ENCODE results near the gene ZNF195. TPM values are rescaled to one million over a fixed set of nuclear protein-coding genes. Genes with fewer than 3 reads are reported as not detected.
A peak's percentile ranks its signal among the peaks of the same experiment; 100 is the strongest.
"Not testable (repeated sequence)": the region's sequence is repeated elsewhere in the genome, so short reads cannot be mapped to it uniquely, and the experiment has no call there.

ZNF195 gene
- total RNA-seq, 1 donor from 2014 or later: 45.7 TPM

GRCh38 chr11:3357994-3358676 is 20.8 kb downstream of the ZNF195 start:
- FAIRE-seq (no peak), DNase-seq (ENCODE audit: low spot score in 2 of 2) (no peak)

DNA sequence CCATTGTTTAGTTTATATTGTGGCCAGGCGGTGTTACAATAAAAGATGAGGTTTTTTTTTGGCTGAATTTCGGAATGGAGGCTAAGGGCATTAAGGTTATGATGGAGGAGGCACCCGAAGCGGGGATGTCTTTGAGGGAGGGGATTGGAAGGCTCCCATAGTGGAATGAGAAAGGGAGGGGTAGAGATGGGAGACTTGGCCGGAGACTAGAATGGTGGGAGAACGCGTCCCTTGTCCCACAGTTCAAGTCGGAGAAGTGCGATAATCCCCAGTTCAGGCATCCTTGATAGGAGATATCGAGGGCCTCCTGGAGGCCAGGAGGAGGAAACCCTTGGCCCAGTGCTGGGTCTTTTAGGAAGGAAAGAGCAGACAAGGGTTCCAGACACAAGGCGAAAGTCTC is 21.6 kb downstream of the ZNF195 start:
- no peak for FAIRE-seq
- no peak for DNase-seq (ENCODE audit: low spot score in 2 of 2)

DNA sequence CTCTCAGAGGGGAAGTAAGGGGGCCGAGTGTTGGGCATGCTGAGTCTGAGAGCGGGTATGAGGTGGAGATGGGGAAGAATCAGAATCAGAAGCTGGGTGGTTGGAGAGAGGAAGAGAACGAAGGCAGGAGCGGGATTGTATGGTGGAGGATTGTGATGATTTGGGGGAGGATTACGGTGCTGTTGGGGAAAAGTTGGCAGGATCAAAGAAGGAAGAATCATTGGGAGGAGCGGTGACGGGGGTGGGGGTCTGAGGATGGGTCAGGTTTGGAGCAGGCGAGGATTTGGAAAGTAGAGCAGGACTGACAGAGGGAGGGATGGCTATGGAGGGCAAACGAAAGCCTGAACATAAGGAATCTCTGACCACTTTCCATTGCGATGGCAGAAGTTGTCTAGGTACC is 22.1 kb downstream of the ZNF195 start:
- FAIRE-seq (no peak), DNase-seq (ENCODE audit: low spot score in 2 of 2) (no peak)

DNA sequence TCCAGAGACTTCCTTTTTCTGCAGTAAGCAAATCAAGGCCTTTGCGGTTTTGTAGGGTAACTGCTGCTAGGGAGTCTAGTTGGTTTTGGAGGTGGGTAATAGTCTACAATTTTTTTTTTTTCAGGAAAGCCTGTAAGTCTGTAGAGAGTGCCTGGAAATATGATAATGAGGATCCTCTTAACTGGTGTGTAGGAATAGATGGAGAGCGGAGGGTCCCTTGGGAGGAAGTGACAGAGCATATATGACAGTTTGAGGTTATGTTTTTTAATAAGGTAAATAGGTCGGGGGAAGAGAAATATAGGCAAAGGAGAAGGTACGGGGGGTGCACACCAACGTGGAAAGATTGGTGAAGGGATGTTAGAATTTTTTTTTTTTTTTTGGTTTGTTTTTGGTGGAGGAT is 25.9 kb downstream of the ZNF195 start:
- DNase-seq (ENCODE audit: low spot score in 2 of 2): no peak
- no peak for FAIRE-seq

GRCh38 chr11:3347127-3347526 is 31.8 kb downstream of the ZNF195 start:
- FAIRE-seq: no peak
- DNase-seq (ENCODE audit: low spot score in 2 of 2): no peak

- DNase-seq (ENCODE audit: low spot score in 2 of 2) (no peak), FAIRE-seq (no peak)
These were observed 32.4 kb downstream of the ZNF195 start for GRCh38 chr11:3346587-3346986.

GRCh38 chr11:3345736-3346135 is 33.2 kb downstream of the ZNF195 start:
- DNase-seq (ENCODE audit: low spot score in 2 of 2) (no peak), FAIRE-seq (no peak)

- DNase-seq (ENCODE audit: low spot score in 2 of 2): no peak
- FAIRE-seq: no peak
These were observed 34.4 kb downstream of the ZNF195 start for GRCh38 chr11:3344327-3345174.

DNA sequence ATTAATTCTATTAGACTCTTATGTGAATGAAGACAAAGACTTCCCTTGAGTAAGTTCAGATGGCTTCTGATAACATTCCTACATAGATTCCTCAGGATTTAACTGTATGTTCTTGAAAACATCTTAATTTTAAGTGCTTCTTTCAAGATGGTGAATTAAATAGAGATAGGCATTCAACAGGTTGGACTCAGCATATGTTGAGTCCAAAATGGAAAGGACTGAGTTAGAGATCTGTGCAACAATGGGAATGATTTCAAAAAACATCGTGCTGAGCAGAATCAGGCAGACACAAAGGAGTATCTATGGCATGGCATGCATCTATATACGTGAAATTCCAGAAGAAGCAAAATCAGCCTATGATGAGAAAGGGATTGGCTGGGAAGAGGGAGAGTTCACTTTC is 36.2 kb downstream of the ZNF195 start:
- DNase-seq (ENCODE audit: low spot score in 2 of 2) (no peak), FAIRE-seq (no peak)

DNA sequence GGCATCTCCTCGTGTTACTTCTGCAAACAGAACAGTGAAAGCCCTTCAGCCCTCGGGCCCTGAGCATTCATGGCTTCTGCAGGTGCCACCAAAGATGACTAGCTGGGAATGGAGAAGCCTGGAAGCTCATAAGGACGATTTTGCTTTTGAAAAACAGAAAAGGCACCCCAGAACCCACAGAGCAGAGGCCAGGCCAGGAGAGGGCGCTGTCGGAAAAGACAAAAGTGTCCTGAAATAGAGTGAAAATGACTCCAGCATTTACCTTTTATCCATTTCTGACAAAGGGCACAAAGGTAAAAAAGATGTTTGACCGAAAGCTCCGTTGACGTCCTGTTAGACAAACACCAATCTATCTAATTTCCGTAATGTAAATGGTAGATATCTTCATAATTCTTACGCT is 37.6 kb downstream of the ZNF195 start:
- DNase-seq (ENCODE audit: low spot score in 2 of 2) (peak in 1 of 2 donors; percentile 28), FAIRE-seq (no peak)

- FAIRE-seq: no peak
These were observed 38.9 kb downstream of the ZNF195 start for GRCh38 chr11:3340025-3340424.

DNA sequence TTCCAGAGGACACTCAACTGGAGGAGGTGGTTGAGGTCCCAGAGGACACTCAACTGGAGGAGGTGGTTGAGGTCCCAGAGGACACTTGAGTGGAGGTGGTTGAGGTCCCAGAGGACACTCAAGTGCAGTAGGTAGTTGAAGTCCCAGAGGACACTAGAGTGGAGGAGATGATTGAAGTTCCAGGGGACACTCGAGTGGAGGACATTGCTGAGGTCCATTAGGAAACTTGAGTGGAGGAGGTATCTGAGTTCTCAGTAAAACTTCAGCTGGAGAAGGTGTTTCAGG is 39.7 kb downstream of the ZNF195 start:
- FAIRE-seq (no peak), DNase-seq (ENCODE audit: low spot score in 2 of 2) (no peak)

More at GRCh38 chr11:3340025-3340424, 38.9 kb downstream of the ZNF195 start:
- DNase-seq (ENCODE audit: low spot score in 2 of 2): no peak

DNA sequence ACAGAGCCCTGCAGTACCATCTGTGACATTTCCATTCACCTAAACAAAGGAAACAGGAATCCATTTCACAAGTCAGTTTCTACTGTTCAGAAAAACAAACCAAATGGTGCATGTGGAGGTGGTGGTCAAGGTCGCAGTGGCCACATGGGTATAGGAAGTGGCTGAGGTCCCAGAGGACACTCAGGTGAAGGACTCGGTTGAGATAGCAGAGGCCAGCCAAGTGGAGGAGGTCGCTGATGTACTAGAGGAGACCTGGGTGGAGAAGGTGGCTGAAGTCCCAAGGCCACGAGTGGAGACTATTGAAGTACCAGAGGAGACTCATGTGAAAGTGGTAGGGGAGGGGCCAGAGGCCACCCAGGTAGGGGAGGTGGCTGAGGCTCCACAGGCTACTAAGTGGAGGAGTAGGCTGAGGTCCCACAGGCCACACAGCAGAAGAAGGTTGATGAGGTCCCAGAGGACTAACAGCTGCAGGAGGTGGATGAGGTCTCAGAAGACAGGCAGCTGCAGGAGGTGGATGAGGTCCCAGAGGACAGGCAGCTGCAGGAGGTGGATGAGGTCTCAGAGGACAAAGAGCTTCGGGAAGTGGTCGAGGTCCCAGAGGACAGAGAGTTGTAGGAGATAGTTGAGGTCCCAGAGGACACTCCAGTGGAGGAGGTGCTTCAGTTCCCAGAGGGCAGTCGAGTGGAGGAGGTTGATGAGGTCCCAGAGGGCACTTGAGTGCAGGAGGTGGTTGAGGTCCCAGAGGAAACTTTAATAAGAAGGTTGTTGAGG is 40.2 kb downstream of the ZNF195 start:
- DNase-seq (ENCODE audit: low spot score in 2 of 2) (no peak), FAIRE-seq (no peak)

DNA sequence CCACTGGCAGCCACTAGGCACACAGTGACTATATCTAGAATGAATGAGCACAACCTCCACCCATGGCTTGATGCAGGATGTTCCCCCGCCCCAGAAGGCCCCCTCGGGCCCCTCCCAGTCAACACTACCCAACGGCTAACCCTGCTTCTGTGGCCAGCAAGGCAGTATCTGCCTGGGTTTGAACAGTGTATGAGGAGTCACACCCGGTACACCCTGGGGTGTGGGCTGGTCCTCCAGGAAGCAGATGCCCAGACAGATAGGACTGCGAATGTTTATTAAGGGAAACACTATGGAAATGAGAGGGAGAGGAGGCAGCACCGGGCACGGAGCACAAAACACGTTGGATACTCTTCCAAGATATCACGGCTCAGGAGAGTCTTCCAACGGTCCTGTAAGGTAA is 42.5 kb downstream of the ZNF195 start:
- not testable (repeated sequence) for FAIRE-seq; DNase-seq (ENCODE audit: low spot score in 2 of 2)

GRCh38 chr11:3333157-3333556 is 45.8 kb downstream of the ZNF195 start:
- not testable (repeated sequence) for FAIRE-seq

DNA sequence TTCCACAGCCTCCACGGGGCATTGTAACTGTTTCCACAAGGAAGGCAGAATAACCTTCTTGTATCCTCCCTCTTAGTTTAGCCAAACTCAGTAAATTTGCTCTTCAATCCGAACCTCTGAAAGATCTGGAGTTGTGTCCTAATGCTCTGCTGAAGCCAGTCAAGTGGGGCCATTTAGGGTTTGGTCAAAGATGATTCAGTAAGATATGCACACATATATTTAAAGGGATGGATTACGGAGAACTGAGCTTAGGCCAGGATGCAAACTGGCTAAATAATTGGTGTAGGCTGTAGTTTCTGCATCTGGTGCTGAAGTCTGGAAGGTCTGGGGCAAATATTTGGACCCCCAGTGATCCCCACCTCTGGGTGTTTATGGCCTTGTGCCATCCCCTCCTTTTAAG is 47.9 kb downstream of the ZNF195 start:
- DNase-seq (ENCODE audit: low spot score in 2 of 2); FAIRE-seq: not testable (repeated sequence)

More at GRCh38 chr11:3333157-3333556, 45.8 kb downstream of the ZNF195 start:
- DNase-seq (ENCODE audit: low spot score in 2 of 2): not testable (repeated sequence)

DNA sequence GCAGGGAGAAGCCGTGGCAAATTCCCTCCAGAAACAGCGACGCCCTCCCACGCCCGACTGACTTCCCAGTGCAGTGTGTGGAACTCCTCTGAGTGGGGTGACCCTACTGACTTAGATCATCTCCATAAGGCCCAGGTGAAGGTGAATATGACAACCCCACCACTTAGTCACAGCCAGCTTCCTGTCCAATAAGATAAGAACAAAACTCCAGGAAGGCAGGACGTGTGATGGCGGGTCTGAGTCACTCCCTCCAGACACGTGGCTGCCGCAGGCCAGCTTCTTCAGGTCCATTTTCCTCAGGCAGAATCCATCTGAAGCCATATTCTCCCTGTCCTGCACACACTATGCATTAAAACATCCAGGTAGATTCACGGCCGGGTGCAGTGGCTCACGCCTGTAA is 48.9 kb downstream of the ZNF195 start:
- not testable (repeated sequence) for FAIRE-seq

DNA sequence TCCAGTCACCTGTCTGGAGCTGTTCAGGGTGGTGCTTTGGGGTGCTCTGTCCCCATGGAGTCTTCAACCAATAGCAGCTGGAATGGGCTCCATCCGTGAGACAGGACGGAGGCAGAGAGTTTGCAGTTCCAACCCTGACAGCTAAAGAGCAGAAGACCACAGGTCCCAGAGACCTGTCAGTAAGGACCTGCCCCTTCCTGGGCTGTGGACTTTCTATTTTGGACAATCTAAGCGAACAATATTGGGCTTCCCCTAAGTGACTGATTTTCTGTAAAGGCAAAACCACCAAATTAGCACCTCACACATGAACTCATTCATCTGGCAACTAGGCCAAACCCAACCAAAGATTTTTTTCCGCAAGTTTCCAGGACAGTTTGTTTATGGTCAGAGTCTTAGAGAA is 50.4 kb downstream of the ZNF195 start:
- FAIRE-seq; DNase-seq (ENCODE audit: low spot score in 2 of 2): not testable (repeated sequence)

More for the DNA sequence above, 48.9 kb downstream of the ZNF195 start:
- not testable (repeated sequence) for DNase-seq (ENCODE audit: low spot score in 2 of 2)

GRCh38 chr11:3326450-3326849 is 52.5 kb downstream of the ZNF195 start:
- DNase-seq (ENCODE audit: low spot score in 2 of 2); FAIRE-seq: not testable (repeated sequence)

GRCh38 chr11:3324724-3325123 is 54.2 kb downstream of the ZNF195 start:
- not testable (repeated sequence) for FAIRE-seq; DNase-seq (ENCODE audit: low spot score in 2 of 2)
